GM23248 (cell line): ENCODE results near the gene NCF2.

Experiments
- EZH2 ChIP-seq: fragments of 200-600 bp; sonication (generic); IDR thresholded peaks from 2 replicates; pipeline ENCODE4 v1.6.1; 2018; ENCODE audit warnings: antibody characterized with exemption, mild to moderate bottlenecking; ENCODE audit not compliant: insufficient read depth, poor library complexity, severe bottlenecking
- EZH2phosphoT487 ChIP-seq: fragments of 200-600 bp; sonication (generic); IDR thresholded peaks from 2 replicates; pipeline ENCODE4 v1.6.1; 2018; ENCODE audit warnings: antibody characterized with exemption, moderate library complexity, mild to moderate bottlenecking, low read depth; ENCODE audit not compliant: insufficient read depth

DNA sequence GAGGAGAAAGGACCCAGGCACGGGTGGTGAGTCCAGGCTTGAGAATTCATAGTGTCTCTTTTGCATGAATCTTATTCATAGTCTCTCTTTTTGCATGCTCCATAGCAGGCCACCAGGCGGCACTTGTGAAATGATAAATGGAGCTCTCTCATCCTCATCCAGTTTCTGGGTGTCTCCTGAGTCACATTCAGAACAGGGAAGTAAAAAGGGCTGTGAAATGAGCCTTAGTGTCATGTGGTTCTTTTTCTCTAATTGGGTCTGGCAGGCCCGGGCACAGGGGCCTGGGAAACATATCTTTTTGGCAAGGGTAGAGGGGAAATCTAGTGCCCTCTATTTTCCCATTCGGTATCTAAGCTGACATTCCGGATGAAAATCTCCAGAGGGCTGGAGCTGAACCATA, 19.1 kb upstream of the NCF2 start:
- TF ChIP-seq EZH2phosphoT487 (no peak), EZH2 (no peak)
